GM19023 (cell line): ENCODE measurements around the gene KIF2C.
"Not testable (repeated sequence)": the region's sequence is repeated elsewhere in the genome, so short reads cannot be mapped to it uniquely, and the experiment has no call there.

ENCODE experiments used
- ATAC-seq: cut with Tn5 transposase; IDR thresholded peaks from one replicate; pipeline ENCODE4 v1.9.1; 2021; ENCODE audit warnings: mild to moderate bottlenecking, moderate library complexity; ENCODE audit not compliant: unreplicated experiment

The KIF2C gene

DNA sequence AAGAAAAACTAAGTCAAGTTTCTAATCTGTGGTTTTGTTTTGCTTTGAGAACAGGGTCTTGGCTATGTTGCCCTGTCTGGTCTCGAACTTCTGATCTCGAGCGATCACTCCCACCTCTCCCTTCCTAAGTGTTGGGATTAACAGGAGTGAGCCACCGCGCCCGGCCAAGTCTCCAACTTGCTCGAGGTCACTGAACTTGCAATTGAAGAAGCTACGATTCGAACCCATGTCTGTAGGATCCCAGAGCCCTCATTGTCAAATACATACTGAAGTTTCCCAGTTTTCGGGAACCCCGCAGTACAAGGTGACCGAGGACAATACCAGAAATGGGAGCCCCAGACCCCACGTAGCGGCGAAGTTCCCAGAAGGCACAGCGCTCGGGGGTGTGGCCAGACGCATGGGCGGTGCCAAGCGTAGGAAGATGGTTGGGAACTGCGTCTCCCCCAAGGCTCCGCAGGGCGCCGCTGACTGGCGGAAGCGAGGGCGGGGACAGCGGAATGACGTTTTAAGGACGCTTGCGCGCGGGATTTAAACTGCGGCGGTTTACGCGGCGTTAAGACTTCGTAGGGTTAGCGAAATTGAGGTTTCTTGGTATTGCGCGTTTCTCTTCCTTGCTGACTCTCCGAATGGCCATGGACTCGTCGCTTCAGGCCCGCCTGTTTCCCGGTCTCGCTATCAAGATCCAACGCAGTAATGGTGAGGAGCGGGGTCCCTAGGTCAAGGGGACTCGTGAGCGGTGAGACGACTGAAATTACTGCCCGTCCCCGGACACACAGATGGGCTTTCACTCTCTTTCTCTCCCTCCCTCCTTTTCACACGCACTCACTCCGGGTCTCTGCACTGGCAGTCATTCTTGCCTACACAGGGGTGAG, at the start of gene KIF2C:
TSS of gene KIF2C (plus strand) at position 531 of the 872 bp plus-strand sequence. CDS start at position 627, 96 bp downstream.
- peak; percentile 96 for ATAC-seq

DNA sequence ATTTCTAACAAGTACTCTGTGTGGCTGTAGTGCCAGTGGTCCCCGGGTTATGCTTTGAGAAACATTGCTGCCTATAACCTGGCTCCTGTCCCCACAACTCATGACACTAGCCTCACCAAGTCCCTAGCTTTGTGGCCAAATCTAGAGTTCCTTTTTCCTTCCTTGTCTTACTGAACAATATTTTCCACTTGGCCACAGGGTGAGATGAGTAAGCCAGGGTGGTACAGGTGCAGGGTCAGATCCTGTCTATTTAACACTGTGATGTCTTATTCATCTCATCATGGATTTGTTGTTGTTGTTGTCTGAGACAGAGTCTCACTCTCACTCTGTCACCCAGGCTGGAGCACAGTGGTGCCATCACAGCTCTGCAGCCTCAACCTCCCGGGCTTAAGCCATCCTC, 46.5 kb upstream of the KIF2C start:
- ATAC-seq, result no peak

GRCh38 chr1:44693900-44694299, 45.7 kb upstream of the KIF2C start:
- no peak for ATAC-seq

GRCh38 chr1:44694863-44695478, 44.7 kb upstream of the KIF2C start:
- ATAC-seq, result peak; percentile 69

DNA sequence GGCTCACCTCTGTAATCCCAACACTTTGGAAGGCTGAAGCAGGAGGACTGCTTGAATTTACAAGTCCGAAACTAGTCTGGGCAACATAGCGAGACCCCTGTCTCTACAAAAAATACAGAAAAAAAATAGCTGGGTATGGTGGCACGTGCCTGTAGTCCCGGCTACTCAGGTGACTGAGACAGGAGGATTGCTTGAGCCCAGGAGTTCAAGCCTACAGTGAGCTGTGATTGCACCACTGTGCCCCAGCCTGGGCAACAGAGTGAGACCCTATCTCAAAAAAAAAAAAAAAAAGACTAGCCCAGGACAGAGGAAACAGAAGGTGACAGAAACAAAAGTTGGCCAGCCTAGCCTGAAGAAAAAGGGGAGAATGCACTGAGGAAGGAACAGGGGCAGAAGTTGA, 44.0 kb upstream of the KIF2C start:
- no peak for ATAC-seq

DNA sequence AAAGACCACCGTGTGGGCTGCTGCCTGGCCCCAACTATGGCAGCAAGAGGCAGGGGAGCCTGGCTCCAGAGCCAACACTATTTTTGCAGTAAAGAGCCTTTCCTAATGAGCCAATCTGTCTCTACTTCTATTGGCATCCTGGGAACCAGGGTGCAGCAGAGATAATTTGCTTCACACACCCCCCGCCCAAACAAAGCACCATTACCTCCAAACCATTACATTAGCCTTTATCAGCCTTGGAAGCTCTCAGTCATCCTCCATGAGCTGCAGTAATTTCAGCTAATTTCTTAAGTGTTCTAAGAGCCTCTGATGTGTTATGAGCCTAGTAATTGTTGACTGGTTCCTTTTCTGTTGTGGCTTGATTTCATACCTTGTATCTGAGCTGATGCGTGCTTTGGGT, 43.5 kb upstream of the KIF2C start:
- no peak for ATAC-seq

DNA sequence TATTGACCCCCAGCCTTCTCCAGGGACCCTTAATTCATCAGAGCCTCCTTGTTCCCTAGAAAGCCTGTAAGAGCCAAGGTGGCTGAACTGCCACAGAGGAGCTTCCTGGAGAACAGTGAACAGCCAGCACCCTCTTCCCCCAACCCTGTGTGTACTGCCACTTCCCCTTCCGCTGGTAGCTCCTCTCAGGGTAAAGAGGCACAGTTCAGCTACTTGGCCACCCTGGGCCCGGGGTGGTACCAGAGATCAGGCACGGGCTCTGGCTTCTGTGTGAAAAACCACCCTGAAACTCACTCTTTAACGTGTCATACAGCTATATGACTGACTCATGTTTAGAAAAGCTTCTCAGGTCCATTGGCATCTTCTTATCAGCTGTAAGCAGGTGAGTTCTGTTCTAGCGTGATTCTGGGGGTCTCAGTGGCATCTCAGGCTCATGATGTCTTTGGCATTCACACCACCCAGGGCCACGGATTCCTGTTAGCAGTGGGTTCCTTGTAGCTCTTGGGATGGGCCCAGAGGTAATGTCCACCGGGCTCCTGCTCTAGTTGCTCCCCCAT, 42.8 kb upstream of the KIF2C start:
- no peak for ATAC-seq

DNA sequence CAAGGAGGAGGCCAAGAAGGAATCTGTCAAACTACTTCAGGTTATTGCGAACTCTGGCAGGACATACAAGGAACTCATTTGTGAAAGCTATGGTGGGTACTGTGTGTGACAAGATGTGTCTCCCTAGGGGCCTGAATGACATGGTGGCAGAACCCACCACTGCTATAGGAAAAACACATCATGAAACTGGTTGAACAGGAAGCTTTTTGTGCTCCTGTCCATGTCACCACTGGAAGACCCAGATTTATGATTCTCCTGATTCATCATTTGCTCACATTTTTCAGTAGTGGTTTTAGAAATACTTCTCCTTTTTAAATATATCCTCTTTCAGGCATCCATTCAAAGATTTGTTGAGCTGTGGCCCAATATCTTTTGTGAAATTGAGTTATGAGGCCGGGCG, 41.5 kb upstream of the KIF2C start:
- no peak for ATAC-seq

DNA sequence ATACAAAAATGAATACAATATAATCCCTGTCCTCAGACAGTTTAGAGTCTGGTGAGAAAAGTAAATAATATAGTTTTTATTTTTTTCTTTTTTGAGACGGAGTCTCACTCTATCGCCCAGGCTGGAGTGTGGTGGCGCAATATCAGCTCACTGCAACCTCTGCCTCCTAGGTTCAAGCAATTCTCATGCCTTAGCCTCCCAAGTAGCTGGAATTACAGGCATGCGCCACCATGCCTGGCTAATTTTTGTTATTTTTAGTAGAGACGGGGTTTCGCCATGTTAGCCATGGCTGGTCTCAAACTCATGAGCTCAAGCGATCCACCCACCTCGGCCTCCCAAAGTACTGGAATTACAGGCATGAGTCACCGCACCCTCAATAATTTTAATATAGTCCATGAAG, 40.3 kb upstream of the KIF2C start:
- ATAC-seq, result not testable (repeated sequence)

GRCh38 chr1:44700573-44700972, 39.1 kb upstream of the KIF2C start:
- no peak for ATAC-seq

DNA sequence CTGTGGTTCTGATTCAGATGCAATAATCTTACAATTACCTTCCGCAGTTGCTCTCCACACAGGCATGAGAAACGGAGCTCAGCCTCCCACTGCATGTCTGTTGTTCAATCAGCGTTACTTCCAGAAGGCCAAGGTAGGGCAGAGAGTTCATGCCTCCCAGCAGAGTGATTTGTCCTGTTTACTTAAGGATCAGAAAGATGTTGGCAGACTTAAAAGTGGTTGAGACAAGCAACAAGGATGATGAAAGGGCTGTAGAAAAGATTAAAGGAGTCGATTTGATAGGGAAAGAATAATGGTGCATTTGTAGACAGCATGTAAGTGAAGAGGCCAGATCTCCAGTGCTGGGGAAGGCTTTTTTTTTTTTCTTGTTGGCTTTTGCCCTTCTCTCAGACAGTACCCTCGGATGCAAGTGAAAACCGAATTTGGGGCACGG, 38.5 kb upstream of the KIF2C start:
- no peak for ATAC-seq

DNA sequence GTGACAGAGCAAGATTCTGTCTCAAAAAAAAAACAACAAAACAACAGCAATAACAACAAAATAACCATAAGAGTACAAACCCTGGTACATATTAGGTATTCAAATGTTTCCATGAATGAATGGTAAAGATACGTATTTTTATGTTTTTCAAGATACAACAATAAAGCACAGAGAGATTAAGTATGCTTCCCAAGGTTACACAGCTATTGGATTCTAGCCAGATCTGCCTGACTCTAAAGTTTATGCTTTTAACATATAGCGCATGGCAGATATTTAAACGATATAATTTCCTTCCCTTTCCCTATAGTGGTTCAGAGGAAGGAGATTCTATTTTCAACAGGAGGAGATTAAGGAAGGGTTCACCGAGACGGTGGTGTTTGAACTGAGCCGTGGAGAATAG, 34.2 kb upstream of the KIF2C start:
- no peak for ATAC-seq

GRCh38 chr1:44705938-44706337, 33.7 kb upstream of the KIF2C start:
- ATAC-seq, result no peak

- no peak for ATAC-seq
These were observed 32.3 kb upstream of the KIF2C start for GRCh38 chr1:44707112-44707881.

GRCh38 chr1:44707959-44708831, 31.4 kb upstream of the KIF2C start:
- ATAC-seq, result no peak

DNA sequence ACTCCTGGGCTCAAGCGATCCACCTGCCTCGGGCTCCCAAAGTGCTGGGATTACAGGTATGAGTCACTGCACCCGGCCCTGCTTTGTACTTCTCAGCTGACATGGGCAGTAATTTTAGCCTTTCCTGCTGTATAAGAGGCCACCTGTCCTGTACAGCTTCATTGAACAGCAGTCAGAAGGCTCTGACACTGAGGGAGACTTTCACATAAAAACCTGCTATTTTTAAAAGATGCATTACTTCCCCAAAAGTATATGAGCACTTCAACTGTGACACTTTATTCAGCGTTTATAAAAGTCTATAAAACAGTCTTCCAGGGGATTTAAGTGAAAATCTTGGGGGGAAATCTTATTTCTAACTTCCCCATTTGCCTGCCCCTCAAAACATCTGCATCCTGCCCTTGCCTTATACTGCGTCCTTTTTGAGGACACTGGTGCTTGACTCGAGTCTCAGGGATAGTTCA, 26.3 kb upstream of the KIF2C start:
- no peak for ATAC-seq

DNA sequence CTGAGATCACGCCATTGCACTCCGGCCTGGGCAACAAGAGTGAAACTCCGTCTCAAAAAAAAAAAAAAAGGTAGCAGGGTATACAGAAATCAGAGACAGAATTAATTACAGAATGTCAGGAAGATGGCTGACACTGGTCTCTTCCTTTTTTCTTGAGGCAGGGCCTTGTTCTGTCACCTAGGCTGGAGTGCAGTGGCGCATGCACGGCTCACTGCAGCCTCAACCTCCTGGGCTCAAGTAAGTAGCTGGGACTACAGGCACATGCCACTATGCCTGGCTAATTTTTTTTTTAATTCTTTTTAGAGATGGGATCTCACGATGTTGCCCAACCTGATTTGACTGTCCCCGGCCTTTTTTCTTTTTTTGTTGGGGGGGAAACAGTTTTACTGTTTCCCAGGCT, 25.1 kb upstream of the KIF2C start:
- no peak for ATAC-seq

DNA sequence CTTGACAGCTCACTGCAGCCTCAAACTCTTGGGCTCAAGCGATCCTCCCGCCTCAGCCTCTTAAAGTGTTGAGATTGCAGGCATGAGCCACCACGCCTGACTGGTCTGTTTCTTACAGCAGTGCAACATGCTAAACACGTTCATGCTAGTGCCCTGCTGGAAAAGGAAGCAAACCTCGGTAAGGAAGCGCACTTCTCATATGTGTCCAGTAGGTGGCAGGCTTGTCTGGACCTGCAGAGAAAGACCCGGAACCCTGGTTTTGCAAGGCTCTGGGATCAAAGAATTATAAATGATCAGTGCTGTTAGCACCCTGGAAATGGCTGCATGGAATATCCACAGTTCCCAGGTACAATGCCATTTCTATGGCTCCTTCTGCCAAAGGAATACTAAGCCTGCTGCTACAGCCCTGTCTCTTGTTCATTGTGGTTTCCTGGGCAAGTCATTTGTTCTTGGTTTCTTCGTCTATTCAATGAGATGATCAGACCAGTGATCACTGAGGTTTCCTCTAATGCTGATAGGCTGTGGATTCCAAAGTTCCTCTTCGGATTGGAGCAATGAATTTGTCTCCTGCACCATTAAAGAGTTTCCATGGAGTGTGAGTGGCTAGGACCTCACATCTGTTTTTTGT, 24.6 kb upstream of the KIF2C start:
- no peak for ATAC-seq

DNA sequence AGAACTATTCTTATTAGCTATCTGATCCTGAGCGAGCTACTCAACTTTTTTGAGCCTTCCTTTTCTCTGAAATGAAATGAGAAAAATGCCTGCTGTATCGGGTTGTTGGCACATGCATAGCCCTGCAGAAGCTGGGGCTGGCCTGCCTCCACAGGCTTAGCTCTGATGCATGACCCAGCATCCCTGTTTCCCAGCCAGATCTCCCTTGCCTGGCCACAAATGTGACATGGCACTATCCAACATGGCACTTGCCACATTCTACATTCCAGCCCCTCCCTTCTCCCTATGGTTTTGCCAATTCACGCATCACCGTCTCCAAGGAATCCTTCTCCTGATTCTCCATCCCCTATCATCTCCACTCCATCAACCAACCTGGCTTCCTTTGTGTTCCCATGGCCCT, 22.5 kb upstream of the KIF2C start:
- ATAC-seq, result no peak

DNA sequence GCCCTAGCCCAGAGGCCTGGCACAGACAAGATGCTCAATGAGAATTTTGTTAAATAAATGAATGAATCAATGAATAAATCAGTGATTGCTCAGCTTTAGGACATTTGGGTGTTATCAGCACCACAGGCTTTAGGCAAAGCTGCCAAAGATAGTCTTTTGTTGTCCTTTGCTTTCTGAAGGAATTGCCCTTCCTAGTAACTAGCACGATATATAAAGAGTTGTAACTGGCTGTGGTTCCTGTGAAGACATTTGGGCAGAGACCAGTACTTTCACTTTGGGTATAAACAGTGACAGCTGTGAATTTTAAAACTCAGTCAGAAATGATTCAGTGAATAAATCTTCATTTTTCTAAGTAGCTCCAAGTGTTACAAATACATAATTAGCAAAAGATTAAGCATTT, 22.0 kb upstream of the KIF2C start:
- no peak for ATAC-seq
